Cerebellar nuclear complex (tissue), 1 donor: ENCODE data around the gene ENG.
A peak's percentile ranks its signal among the peaks of the same experiment; 100 is the strongest.
"Not testable (repeated sequence)": the region's sequence is repeated elsewhere in the genome, so short reads cannot be mapped to it uniquely, and the experiment has no call there.

Experiments used
- DNase-seq, 2 experiments: peaks; one replicate each; lab custom pipeline; 2025; lab: John Stamatoyannopoulos, UW

ENG gene

GRCh38 chr9:127793093-127793708, 61.3 kb downstream of the ENG start:
- DNase-seq: peak in 1 of 2 experiments; percentile 26

GRCh38 chr9:127792417-127793031, 61.9 kb downstream of the ENG start:
- no peak for DNase-seq

DNA sequence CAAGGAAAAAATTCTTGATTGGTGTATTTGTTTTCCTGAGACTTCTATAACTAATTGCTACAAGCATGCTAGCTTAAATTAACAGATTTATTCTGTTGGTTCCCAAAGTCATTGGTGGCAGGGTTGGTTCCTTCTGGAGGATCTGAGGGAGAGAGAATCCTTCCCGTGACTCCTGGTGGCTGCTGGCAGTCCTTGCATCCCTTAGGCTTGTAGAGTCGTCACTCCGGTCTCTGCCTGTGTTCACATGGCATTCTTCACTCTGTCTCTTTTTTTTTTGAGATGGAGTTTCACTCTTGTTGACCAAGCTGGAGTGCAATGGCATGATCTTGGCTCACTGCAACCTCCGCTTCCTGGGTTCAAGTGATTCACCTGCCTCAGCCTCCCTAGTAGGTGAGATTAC, 63.4 kb downstream of the ENG start:
- DNase-seq: no peak

DNA sequence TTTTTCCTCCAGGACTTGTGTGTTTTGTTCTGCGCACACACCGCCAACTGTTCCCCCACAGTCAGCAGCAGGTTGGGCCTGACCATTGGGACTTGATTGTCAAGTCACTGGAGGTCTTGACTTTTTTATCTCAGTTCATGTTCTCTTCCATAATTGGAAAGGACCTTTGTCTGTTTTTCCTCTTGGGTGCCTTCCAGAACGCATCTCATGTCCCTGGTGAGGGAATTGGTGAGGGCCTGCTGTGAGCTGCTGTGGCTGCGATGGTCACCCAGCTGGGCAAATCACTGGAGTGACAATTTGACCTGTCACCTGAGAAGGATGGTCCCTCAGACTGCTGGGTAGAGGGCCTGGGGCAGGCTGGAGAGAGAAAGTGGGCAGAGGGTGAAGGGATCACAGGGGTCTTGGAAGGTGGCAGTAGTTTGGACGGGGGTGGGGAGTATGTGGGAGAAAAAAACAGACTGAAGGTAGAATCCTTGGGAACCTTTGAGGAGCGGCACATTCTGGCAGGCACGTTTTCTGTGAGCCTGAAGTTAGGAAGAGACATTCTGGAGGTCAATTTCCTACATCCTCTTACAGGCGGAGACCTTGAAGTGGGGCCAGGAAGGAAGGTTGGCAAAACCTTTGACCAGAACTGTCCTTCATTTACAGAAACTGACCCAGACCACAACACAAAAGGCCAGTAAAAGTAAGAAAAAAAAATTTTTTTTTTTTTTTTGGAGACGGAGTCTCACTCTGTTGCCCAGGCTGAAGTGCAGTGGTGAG, 64.2 kb downstream of the ENG start:
- DNase-seq: no peak

GRCh38 chr9:127789179-127789578, 65.3 kb downstream of the ENG start:
- DNase-seq: no peak

DNA sequence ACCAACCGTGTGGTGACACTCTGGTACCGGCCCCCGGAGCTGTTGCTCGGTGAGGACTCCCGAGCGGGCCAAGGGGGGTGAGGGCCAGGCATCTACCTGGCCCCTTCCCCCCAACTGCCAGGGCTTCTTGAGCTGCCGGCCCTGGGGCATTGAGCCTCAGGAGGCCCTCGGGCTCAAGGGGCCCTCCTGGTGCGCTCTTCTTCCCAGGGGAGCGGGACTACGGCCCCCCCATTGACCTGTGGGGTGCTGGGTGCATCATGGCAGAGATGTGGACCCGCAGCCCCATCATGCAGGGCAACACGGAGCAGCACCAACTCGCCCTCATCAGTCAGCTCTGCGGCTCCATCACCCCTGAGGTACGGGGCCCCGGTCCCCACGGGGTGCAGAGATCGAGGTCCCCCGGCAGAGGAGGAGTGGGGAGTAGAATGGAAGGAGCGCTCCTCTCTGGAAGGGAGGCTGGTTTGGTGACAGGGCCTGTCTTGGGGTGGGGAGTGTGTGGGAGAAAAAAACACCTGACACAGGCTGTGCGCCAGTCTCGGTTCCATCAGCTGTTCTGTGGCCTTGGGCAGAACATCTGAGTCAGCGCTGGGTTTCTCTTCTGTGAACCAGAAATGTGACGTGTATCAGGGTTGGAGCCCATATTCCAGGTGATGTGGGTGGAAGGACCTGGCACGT, 66.0 kb downstream of the ENG start:
- DNase-seq: no peak

GRCh38 chr9:127786773-127787104, 67.7 kb downstream of the ENG start:
- DNase-seq: no peak

DNA sequence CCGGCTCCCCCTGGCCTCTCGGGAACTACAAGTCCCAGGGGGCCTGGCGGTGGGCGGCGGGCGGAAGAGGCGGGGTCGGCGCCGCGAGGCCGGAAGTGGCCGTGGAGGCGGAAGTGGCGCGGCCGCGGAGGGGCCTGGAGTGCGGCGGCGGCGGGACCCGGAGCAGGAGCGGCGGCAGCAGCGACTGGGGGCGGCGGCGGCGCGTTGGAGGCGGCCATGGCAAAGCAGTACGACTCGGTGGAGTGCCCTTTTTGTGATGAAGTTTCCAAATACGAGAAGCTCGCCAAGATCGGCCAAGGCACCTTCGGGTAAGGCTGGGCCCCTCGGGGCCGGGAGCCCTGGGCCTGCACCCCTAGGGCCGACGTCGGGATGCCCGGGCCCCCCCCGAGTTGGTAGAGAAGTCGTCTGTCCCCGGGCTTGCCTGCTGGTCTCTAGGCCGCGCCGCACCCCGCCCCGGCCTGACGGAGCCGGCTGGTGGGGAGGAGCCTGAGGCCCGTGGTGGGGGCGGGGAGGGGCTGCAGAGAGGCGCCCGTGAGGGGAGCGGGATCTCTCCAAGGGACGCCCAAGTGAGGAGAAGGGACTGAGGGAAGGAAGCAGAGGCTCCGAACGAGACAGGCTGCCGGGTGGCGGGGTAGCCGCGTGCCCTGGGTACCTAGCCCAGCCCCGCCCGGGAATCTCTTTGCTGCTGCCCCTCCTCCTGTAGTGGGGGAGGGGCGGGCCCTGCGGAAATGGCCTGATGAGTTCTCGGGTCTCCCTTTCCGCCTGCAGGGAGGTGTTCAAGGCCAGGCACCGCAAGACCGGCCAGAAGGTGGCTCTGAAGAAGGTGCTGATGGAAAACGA, 68.3 kb downstream of the ENG start, which contains the start of gene CDK9:
TSS of gene CDK9 (plus strand) at position 102 of the 840 bp plus-strand sequence. CDS start at position 217, 115 bp downstream.
- DNase-seq: peak in 1 of 2 experiments; percentile 55

DNA sequence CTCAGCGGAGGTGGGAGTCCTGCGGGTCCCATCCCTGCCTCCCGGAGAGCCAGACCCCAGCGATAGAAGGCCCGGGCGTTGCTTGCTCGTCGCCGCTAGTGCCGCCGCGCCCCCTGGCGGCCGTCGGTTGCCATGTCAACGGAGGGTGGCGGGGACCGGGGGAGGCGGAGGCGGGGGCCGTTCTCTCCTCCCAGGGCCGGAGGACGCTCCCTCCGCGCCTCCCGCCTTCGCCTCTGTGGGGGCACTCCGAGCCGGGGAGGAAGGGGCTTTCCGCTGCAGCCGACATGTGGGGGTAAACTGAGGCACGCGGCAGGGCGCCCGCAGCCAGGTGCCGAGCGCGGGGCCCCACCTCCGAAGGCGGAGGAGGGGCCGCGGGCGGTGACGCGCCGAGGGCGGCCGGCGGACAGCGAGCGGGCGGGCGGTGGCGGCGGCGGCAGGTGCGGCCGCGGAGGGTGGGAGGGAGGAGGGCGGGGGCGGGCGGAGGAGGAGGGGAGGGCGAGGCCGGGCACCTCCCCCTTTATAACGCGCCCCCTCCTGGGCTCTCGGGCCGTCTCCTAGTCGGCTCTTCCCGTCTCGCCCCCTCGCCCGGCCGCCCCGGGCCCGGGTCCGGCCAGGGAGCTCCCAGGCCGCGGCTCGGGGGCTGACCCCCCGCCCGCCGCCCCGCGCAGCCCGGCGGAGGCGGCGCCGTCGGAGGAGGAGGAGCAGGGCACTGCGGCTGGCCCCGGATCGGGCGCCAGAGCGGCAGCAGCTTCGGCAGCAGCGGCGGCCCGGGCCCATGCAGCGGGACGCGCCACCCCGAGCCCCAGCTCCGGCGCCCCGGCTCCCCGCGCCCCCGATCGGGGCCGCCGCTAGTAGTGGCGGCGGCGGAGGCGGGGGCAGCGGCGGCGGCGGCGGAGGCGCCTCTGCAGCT, 69.2 kb downstream of the ENG start:
- peak in 1 of 2 experiments; percentile 61 for DNase-seq

- DNase-seq: no peak
These were observed 71.1 kb downstream of the ENG start for GRCh38 chr9:127783111-127784008.

- DNase-seq: no peak
These were observed 72.7 kb downstream of the ENG start for GRCh38 chr9:127781806-127782205.

GRCh38 chr9:127780909-127781308, 73.5 kb downstream of the ENG start:
- not testable (repeated sequence) for DNase-seq

- no peak for DNase-seq
These were observed 74.2 kb downstream of the ENG start for GRCh38 chr9:127780126-127780885.

GRCh38 chr9:127779136-127779981, 75.1 kb downstream of the ENG start:
- no peak for DNase-seq

DNA sequence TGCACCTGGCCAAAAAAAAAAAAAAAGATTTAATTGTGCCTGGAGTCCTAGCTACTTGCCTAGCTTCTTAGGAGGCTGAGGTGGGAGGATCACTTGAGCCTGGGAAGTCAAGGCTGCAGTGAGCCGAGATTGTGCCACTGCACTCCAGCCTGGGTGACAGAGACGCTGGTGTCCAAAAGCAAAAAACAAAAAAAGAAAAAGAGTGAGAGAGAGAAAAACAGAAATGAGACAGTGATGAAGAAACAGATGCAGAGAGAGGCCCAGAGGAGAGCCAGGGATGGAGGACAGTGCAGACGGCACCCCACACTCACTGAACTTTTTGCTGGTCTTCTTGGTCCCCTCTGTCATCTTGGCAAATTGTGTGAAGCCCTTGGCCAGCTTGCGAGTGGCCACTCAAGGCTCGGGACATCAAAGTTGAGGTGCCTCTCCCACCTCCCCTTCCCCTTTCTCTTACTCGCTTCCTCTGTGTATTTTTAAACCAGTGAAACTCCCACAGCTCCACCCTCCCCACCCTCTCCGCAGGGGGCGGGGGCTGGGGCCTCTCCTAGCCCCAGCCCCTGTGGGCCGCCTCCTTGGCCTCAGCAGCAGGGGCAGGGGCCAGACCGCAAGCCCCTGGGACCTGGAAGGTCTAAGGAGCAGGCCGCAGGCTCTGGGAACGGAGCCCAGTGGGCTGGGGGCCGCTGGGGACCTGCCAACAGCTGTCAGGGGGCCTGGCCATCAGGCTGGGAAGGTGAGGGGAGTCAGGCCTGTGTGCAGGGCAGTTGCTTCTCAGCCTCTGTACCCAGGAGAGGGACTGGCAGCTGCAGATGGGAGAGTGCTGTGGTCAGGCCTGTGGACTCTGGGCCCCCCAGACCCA, 76.0 kb downstream of the ENG start, which contains the start of gene SH2D3C:
TSS of gene SH2D3C (minus strand) at position 387 of the 856 bp plus-strand sequence. CDS start at position 348, 39 bp downstream.
- DNase-seq: no peak

GRCh38 chr9:127777368-127777980, 77.0 kb downstream of the ENG start:
- no peak for DNase-seq
